ENCODE measurements around the gene CTNNA2. TPM values are rescaled to one million over a fixed set of nuclear protein-coding genes. Genes with fewer than 3 reads are reported as not detected.

The CTNNA2 gene
- total RNA-seq, 6 donors from 2014 or later = not detected

DNA sequence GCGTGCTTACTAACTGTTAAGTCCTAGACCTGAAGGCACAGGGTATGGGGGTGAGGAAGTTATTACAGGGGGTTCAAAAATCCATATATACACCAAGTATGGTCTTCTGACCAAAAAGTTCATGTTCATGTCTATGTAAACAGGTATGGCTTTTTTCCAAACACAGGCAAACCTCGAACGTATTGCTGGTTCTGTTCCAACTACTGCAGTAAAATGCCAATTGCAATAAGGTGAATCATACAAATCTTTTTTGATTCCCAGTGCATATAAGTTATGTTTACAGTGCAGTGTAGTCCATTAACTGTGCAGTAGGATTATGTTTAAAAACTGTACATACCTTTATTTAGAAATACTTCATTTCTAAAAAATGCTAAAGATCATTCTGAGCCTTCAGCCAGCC lies 1037.0 kb downstream of the CTNNA2 start:
- TF ChIP-seq POLR2A (IDR thresholded peaks at IDR 0.05) (no peak), EP300 (IDR thresholded peaks at IDR 0.05) (no peak), POLR2AphosphoS5 (IDR thresholded peaks at IDR 0.05) (no peak)
- TF ChIP-seq, protein P1, sequence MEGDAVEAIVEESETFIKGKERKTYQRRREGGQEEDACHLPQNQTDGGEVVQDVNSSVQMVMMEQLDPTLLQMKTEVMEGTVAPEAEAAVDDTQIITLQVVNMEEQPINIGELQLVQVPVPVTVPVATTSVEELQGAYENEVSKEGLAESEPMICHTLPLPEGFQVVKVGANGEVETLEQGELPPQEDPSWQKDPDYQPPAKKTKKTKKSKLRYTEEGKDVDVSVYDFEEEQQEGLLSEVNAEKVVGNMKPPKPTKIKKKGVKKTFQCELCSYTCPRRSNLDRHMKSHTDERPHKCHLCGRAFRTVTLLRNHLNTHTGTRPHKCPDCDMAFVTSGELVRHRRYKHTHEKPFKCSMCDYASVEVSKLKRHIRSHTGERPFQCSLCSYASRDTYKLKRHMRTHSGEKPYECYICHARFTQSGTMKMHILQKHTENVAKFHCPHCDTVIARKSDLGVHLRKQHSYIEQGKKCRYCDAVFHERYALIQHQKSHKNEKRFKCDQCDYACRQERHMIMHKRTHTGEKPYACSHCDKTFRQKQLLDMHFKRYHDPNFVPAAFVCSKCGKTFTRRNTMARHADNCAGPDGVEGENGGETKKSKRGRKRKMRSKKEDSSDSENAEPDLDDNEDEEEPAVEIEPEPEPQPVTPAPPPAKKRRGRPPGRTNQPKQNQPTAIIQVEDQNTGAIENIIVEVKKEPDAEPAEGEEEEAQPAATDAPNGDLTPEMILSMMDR (IDR thresholded peaks at IDR 0.05) = no peak
- no peak for ATAC-seq (ENCODE audit: low FRiP score in 2 of 2)
- 64 to 77% methylated on average over 3 of the region's 3 CpGs for WGBS, 2 donors
- Histone ChIP-seq H3K27me3 (no peaks in the 10 kb centered on the region), H3K4me3 (no peak overlapping the region), H3K36me3 (no peaks in the 10 kb centered on the region), H3K27ac (no peak overlapping the region), H3K4me1 (no peaks in the 10 kb centered on the region), H3K9me3 (no peaks in the 10 kb centered on the region)
- DNase-seq = no peak

DNA sequence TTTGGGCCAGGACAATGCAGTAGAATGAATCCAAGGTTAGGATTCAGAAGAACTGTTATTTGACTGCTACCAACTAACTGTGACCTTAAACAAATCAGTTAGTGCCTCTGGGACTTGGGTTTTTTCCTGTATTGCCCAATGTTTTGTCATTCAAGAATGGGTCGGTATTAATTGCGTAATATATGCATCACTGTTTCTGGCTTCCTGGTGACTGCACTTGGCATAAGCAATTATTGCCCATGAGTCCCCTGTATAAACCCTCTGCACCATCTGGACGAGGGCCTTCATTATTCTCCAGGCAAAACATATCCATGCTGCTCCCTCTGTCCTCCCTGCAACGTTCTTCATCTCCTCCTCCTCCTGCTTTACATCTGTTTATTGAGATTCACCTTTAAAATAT lies 1047.5 kb downstream of the CTNNA2 start:
- Histone ChIP-seq H3K27me3 (no peaks in the 10 kb centered on the region), H3K27ac (no peak overlapping the region), H3K36me3 (no peaks in the 10 kb centered on the region), H3K9me3 (no peaks in the 10 kb centered on the region), H3K4me1 (no peaks in the 10 kb centered on the region), H3K4me3 (no peak overlapping the region)
- ATAC-seq (ENCODE audit: low FRiP score in 2 of 2) (no peak), DNase-seq (no peak)
- 37 to 41% methylated on average over 4 of the region's 4 CpGs for WGBS, 2 donors
- TF ChIP-seq POLR2AphosphoS5 (IDR thresholded peaks at IDR 0.05) = no peak
- TF ChIP-seq, protein P1 (IDR thresholded peaks at IDR 0.05) = no peak
- no peak for TF ChIP-seq POLR2A (IDR thresholded peaks at IDR 0.05)
- TF ChIP-seq EP300 (IDR thresholded peaks at IDR 0.05) = no peak

- DNase-seq (no peak), ATAC-seq (ENCODE audit: low FRiP score in 2 of 2) (no peak)
- 89 to 90% methylated on average over 3 of the region's 3 CpGs for WGBS, 2 donors
- Histone ChIP-seq H3K27ac (no peak overlapping the region), H3K4me1 (no peaks in the 10 kb centered on the region), H3K27me3 (no peaks in the 10 kb centered on the region), H3K36me3 (no peaks in the 10 kb centered on the region), H3K9me3 (no peaks in the 10 kb centered on the region), H3K4me3 (no peak overlapping the region)
- TF ChIP-seq, protein P1 (IDR thresholded peaks at IDR 0.05) = no peak
- TF ChIP-seq EP300 (IDR thresholded peaks at IDR 0.05) = no peak
- TF ChIP-seq POLR2A (IDR thresholded peaks at IDR 0.05) = no peak
- TF ChIP-seq POLR2AphosphoS5 (IDR thresholded peaks at IDR 0.05) = no peak
Measured at GRCh38 chr2:80568011-80568410, 1055.2 kb downstream of the CTNNA2 start.

- DNase-seq (no peak), ATAC-seq (ENCODE audit: low FRiP score in 2 of 2) (no peak)
- TF ChIP-seq POLR2A (IDR thresholded peaks at IDR 0.05) = no peak
- TF ChIP-seq, protein P1 (IDR thresholded peaks at IDR 0.05) = no peak
- TF ChIP-seq EP300 (IDR thresholded peaks at IDR 0.05) = no peak
- TF ChIP-seq POLR2AphosphoS5 (IDR thresholded peaks at IDR 0.05) = no peak
- Histone ChIP-seq H3K4me1 (no peaks in the 10 kb centered on the region), H3K36me3 (no peaks in the 10 kb centered on the region), H3K27me3 (no peaks in the 10 kb centered on the region), H3K9me3 (no peaks in the 10 kb centered on the region), H3K4me3 (no peak overlapping the region), H3K27ac (no peak overlapping the region)
- 53 to 64% methylated on average over 6 of the region's 6 CpGs for WGBS, 2 donors
Measured at GRCh38 chr2:80573167-80573566, 1060.3 kb downstream of the CTNNA2 start.

DNA sequence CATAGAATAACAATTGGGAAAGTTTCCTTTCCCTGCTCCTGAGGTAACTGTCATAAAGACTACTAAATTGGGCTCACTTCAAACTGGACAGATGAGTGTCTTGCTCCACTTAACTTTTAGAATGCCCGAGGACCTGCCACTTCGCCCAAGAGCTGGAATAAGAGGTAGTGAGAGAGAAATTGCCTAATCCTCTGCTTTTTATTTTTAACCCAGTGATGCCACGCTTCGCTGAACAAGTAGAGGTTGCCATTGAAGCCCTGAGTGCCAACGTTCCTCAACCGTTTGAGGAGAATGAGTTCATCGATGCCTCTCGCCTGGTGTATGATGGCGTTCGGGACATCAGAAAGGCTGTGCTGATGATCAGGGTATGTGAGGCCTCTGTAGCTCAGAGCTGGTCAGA lies 1061.1 kb downstream of the CTNNA2 start:
- Histone ChIP-seq H3K4me1 (no peaks in the 10 kb centered on the region), H3K27me3 (no peaks in the 10 kb centered on the region), H3K36me3 (no peaks in the 10 kb centered on the region), H3K9me3 (no peaks in the 10 kb centered on the region), H3K27ac (no peak overlapping the region), H3K4me3 (no peak overlapping the region)
- 79 to 88% methylated on average over 10 of the region's 10 CpGs for WGBS, 2 donors
- DNase-seq (no peak), ATAC-seq (ENCODE audit: low FRiP score in 2 of 2) (no peak)
- TF ChIP-seq, protein P1 (IDR thresholded peaks at IDR 0.05) = no peak
- no peak for TF ChIP-seq EP300 (IDR thresholded peaks at IDR 0.05)
- no peak for TF ChIP-seq POLR2AphosphoS5 (IDR thresholded peaks at IDR 0.05)
- TF ChIP-seq POLR2A (IDR thresholded peaks at IDR 0.05) = no peak
